HCT116 (cell line): ENCODE results near the gene NTSR1. TPM values are rescaled to one million over a fixed set of nuclear protein-coding genes. Genes with fewer than 3 reads are reported as not detected.

ENCODE experiments used
- ATAC-seq: fragments of 200-7000 bp; cut with Tn5 transposase; 2 replicates; pipeline ENCODE4 v1.9.1; 2020; ENCODE audit warnings: mild to moderate bottlenecking, moderate library complexity
- Bru-seq: library from RNA; stranded (reverse); fragments of 400-500 nt; gene quantifications from one replicate; lab custom pipeline; 2021; lab: Mats Ljungman, UMichigan
- BruChase-seq, 2 experiments: library from RNA; stranded (reverse); fragments of 400-500 nt; gene quantifications; one replicate each; lab custom pipeline; 2021; lab: Mats Ljungman, UMichigan
- BruUV-seq: library from RNA; stranded (reverse); fragments of 400-500 nt; replicated peaks from 2 replicates; lab custom pipeline; 2021; lab: Mats Ljungman, UMichigan
- CTCF ChIA-PET: fragments of 300-600 bp; sonication (Branson Sonifier 250); formaldehyde crosslinking; loops from one replicate; lab custom pipeline; 2021; ENCODE audit warnings: antibody characterized with exemption; lab: Charles Lee
- POLR2A ChIA-PET: fragments of 300-600, 350-600 bp; sonication (Branson Sonifier 250); formaldehyde crosslinking; loops from one replicate; lab custom pipeline; 2021; ENCODE audit warnings: antibody characterized with exemption; lab: Charles Lee
- RAD21 ChIA-PET, 2 experiments: fragments of 300-600 bp; sonication (Branson Sonifier 250); formaldehyde crosslinking; loops; one replicate each; lab custom pipeline; 2023; ENCODE audit warnings: low total read pairs in 2 of 2; ENCODE audit not compliant: uncharacterized antibody in 2 of 2, unreplicated experiment in 2 of 2, low non-redundant PET in 1 of 2; lab: Charles Lee
- DNase-seq: peaks from one replicate; pipeline ENCODE4 v3.0.0-alpha.2; 2010; ENCODE audit warnings: low read depth, low spot score
- H2AFZ ChIP-seq: fragments of 200-600 bp; shearing (Covaris generic), sonication (generic); 2 replicates; pipeline ENCODE4 v1.6.1; 2017; ENCODE audit warnings: low read depth, mixed run types, mixed read lengths, antibody characterized with exemption, low read length; ENCODE audit not compliant: poor library complexity, severe bottlenecking
- H3K27ac ChIP-seq: 2 replicates; pipeline ENCODE4 v1.5.1; 2012; ENCODE audit warnings: low read depth, low read length
- H3K27me3 ChIP-seq: fragments of 200-600 bp; sonication (generic); 2 replicates; pipeline ENCODE4 v1.6.1; 2016; ENCODE audit warnings: mixed run types, low read length, mixed read lengths; ENCODE audit not compliant: insufficient read depth
- H3K36me3 ChIP-seq, 2 experiments: fragments of 200-500 bp in 1 of 2; fragments of 200-600 bp in 1 of 2; sonication (Bioruptor generic) in 1 of 2; sonication (generic) in 1 of 2; 2 replicates each; pipeline versions ENCODE4 v1.5.1 to v1.6.1; 2014 to 2016; ENCODE audit warnings: low read length in 2 of 2, inconsistent platforms in 1 of 2, mixed read lengths in 1 of 2, mixed run types in 1 of 2; ENCODE audit not compliant: insufficient read depth in 2 of 2, control insufficient read depth in 1 of 2
- H3K4me1 ChIP-seq, 2 experiments: fragments of 200-600 bp in 1 of 2; sonication (generic) in 1 of 2; 2 replicates each; pipeline versions ENCODE4 v1.5.1 to v1.6.1; 2012 to 2017; ENCODE audit warnings: low read length in 2 of 2, inconsistent platforms in 1 of 2, mild to moderate bottlenecking in 1 of 2, mixed read lengths in 1 of 2, mixed run types in 1 of 2, moderate library complexity in 1 of 2; ENCODE audit not compliant: insufficient read depth in 2 of 2, control insufficient read depth in 1 of 2
- H3K4me2 ChIP-seq: fragments of 200-600 bp; sonication (generic); 2 replicates; pipeline ENCODE4 v1.6.1; 2017; ENCODE audit warnings: mixed run types, low read length, mixed read lengths
- H3K4me3 ChIP-seq, 2 experiments: fragments of 200-600 bp in 1 of 2; sonication (generic) in 1 of 2; replicated peaks in 1 of 2; 2 replicates each; pipeline ENCODE4 v1.5.1; 2011 to 2016; ENCODE audit warnings: low read length in 2 of 2, control low read depth in 1 of 2, low read depth in 1 of 2, mild to moderate bottlenecking in 1 of 2, mixed read lengths in 1 of 2, mixed run types in 1 of 2
- H3K79me2 ChIP-seq: fragments of 200-600 bp; sonication (generic); 2 replicates; pipeline ENCODE4 v1.6.1; 2017; ENCODE audit warnings: mild to moderate bottlenecking, mixed run types, low read length, moderate library complexity, mixed read lengths; ENCODE audit not compliant: insufficient read depth
- H3K9ac ChIP-seq: fragments of 200-600 bp; sonication (generic); 2 replicates; pipeline ENCODE4 v1.6.1; 2016; ENCODE audit warnings: low read length, mixed read lengths
- H3K9me2 ChIP-seq: fragments of 200-600 bp; sonication (generic), shearing (Covaris generic); 2 replicates; pipeline ENCODE4 v1.6.1; 2017; ENCODE audit warnings: mixed run types, mild to moderate bottlenecking, moderate library complexity; ENCODE audit not compliant: insufficient read depth
- H3K9me3 ChIP-seq, 2 experiments: fragments of 200-500 bp in 1 of 2; fragments of 200-600 bp in 1 of 2; sonication (Bioruptor generic) in 1 of 2; sonication (generic) in 1 of 2; 2 replicates each; pipeline ENCODE4 v1.6.1; 2014 to 2017; ENCODE audit warnings: low read length in 2 of 2, mixed read lengths in 2 of 2, inconsistent platforms in 1 of 2, low read depth in 1 of 2, mild to moderate bottlenecking in 1 of 2, mixed run types in 1 of 2, moderate library complexity in 1 of 2; ENCODE audit not compliant: control insufficient read depth in 1 of 2, insufficient read depth in 1 of 2
- H4K20me1 ChIP-seq: fragments of 200-600 bp; sonication (generic), shearing (Covaris generic); 2 replicates; pipeline ENCODE4 v1.6.1; 2017; ENCODE audit warnings: mixed run types, mild to moderate bottlenecking, moderate library complexity; ENCODE audit not compliant: insufficient read depth
- ATF3 ChIP-seq: IDR thresholded peaks from 2 replicates; pipeline ENCODE4 v1.6.1; 2012
- CEBPB ChIP-seq: IDR thresholded peaks from 2 replicates; pipeline ENCODE4 v1.6.1; 2012; ENCODE audit warnings: low read depth
- EGR1 ChIP-seq: IDR thresholded peaks from 2 replicates; pipeline ENCODE4 v1.6.1; 2012; ENCODE audit warnings: low read depth
- ELF1 ChIP-seq: IDR thresholded peaks from 2 replicates; pipeline ENCODE4 v1.6.1; 2012; ENCODE audit warnings: low read depth, borderline replicate concordance
- EZH2 ChIP-seq: fragments of 200-600 bp; sonication (generic); IDR thresholded peaks from 2 replicates; pipeline ENCODE4 v1.6.1; 2017; ENCODE audit warnings: antibody characterized with exemption, mixed run types
- FOSL1 ChIP-seq: IDR thresholded peaks from 2 replicates; pipeline ENCODE4 v1.6.1; 2012; ENCODE audit warnings: low read depth
- JUND ChIP-seq: IDR thresholded peaks from 2 replicates; pipeline ENCODE4 v1.6.1; 2012
- MAX ChIP-seq: IDR thresholded peaks from 2 replicates; pipeline ENCODE4 v1.6.1; 2012
- POLR2A ChIP-seq: IDR thresholded peaks from 2 replicates; pipeline ENCODE4 v1.7.0; 2011; ENCODE audit warnings: borderline replicate concordance; ENCODE audit not compliant: insufficient read depth, insufficient read length; ENCODE audit errors: extremely low read depth
- POLR2AphosphoS5 ChIP-seq: IDR thresholded peaks from 2 replicates; pipeline ENCODE4 v1.6.1; 2011; ENCODE audit warnings: mild to moderate bottlenecking, low read depth, low read length, moderate library complexity
- RAD21 ChIP-seq: IDR thresholded peaks from 2 replicates; pipeline ENCODE4 v1.6.1; 2012; ENCODE audit warnings: low read depth, mild to moderate bottlenecking
- SIN3A ChIP-seq: IDR thresholded peaks from 2 replicates; pipeline ENCODE4 v1.6.1; 2012; ENCODE audit warnings: low read depth
- SP1 ChIP-seq: IDR thresholded peaks from 2 replicates; pipeline ENCODE4 v1.6.1; 2012; ENCODE audit warnings: low read depth
- SRF ChIP-seq: IDR thresholded peaks from 2 replicates; pipeline ENCODE4 v1.6.1; 2012; ENCODE audit warnings: low read depth
- TCF7L2 ChIP-seq: IDR thresholded peaks from 2 replicates; pipeline ENCODE4 v1.7.0; 2011; ENCODE audit warnings: borderline replicate concordance, inconsistent platforms; ENCODE audit not compliant: insufficient read depth, insufficient read length; ENCODE audit errors: extremely low read depth
- YY1 ChIP-seq: IDR thresholded peaks from 2 replicates; pipeline ENCODE4 v1.6.1; 2011; ENCODE audit warnings: low read length, low read depth, moderate library complexity, mild to moderate bottlenecking; ENCODE audit not compliant: insufficient replicate concordance; ENCODE audit errors: extremely low read depth
- ZFX ChIP-seq: fragments of 450-650 bp; IDR thresholded peaks from 2 replicates; pipeline ENCODE4 v1.6.1; 2017
- ZNF274 ChIP-seq: fragments of 200-500 bp; sonication (Bioruptor generic); IDR thresholded peaks from 2 replicates; pipeline ENCODE4 v1.6.1; 2014; ENCODE audit warnings: mild to moderate bottlenecking, low read depth, low read length, inconsistent platforms
- intact Hi-C: fragments of 100-400 bp; cut with micrococcal nuclease; formaldehyde crosslinking; loops from 2 replicates; pipeline ENCODE4 v1.10.0; 2022
- long read RNA-seq: library from polyadenylated mRNA; unstranded; transcript quantifications from one replicate; pipeline ENCODE4 v2.0.0, GENCODE V29; 2021; ENCODE audit not compliant: unreplicated experiment
- polyA plus RNA-seq: library from polyadenylated mRNA; unstranded; fragments of >200 nt; gene quantifications from 2 replicates; pipeline ENCODE4 v1.2.1, GENCODE V29; 2012; ENCODE audit warnings: missing spikeins
- total RNA-seq: library from RNA; stranded (reverse); gene quantifications from one replicate; pipeline ENCODE4 v1.2.1, GENCODE V29; 2021; ENCODE audit not compliant: unreplicated experiment
- TF ChIP-seq, protein P1 (sequence below): IDR thresholded peaks from 2 replicates; pipeline ENCODE4 v1.6.1; 2012; ENCODE audit warnings: low read depth

The NTSR1 gene
- total RNA-seq (187 TPM), Bru-seq, nascent RNA (percentile 98 among the genes with signal in this experiment), BruChase-seq, experiment 1, labeled RNA remaining after a 6-hour chase (percentile 98 among the genes with signal in this experiment), BruChase-seq, experiment 2, labeled RNA remaining after a 2-hour chase (percentile 99 among the genes with signal in this experiment)
- polyA plus RNA-seq, result 139 and 172 TPM in 2 replicates
- long read RNA-seq, full-length matches to known transcripts, result 20 of 168 reads
- long read RNA-seq, partial matches to known transcripts, result 101 of 168 reads
- long read RNA-seq, other reads (novel, unspliced or antisense), result 47 of 168 reads

DNA sequence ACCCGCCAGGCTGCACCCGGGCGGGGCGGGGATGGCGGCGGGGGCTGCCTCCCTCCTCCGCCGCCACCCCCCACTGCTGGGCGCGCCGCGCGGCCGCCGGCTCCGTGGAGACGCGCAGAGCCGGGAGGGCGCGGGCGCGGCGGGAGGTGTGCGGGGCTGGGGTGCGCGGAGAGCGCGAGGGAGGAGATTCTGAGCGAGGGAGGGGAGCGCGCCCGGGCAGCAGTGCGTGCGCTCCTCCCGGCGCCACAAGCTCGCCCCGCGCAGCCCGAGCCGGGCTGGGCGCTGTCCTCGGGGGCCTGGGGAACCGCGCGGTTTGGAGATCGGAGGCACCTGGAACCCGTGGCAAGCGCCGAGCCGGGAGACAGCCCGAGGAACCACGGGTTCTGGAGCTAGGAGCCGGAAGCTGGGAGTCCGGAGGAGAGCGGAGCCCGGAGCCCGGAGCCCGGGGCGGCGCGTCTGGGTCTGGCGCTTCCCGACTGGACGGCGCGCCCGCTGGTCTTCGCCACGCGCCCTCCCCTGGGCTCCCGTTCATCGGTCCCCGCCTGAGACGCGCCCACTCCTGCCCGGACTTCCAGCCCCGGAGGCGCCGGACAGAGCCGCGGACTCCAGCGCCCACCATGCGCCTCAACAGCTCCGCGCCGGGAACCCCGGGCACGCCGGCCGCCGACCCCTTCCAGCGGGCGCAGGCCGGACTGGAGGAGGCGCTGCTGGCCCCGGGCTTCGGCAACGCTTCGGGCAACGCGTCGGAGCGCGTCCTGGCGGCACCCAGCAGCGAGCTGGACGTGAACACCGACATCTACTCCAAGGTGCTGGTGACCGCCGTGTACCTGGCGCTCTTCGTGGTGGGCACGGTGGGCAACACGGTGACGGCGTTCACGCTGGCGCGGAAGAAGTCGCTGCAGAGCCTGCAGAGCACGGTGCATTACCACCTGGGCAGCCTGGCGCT is at the start of gene NTSR1:
Gene NTSR1, plus strand, starts transcription at position 246 of the 946 bp plus-strand sequence. Its CDS starts 372 bp downstream, at position 618.
- peaks cover 77% of the 10 kb centered on the region for H3K79me2 ChIP-seq
- H3K27ac ChIP-seq, result peak within 1 kb of the TSS; percentile 100
- peak; percentile 39 for ATAC-seq
- RAD21 ChIA-PET, result interaction anchor here in 1 of 2 experiments (1.1 to 1.8 kb wide), 2 partner anchors 32 to 82 kb away, joined by 4 to 6 read pairs; no protein-coding TSS in a partner anchor
- H4K20me1 ChIP-seq, result peaks cover 7% of the 10 kb centered on the region; the same call in 1 of the 2 replicates
- intact Hi-C loops, result loop anchor here (2.0 kb wide), 1 partner anchor 26 kb away; no protein-coding TSS in a partner anchor
- peaks cover 4 to 40% of the 10 kb centered on the region in 2 experiments; a peak in 3 of 4 replicates for H3K36me3 ChIP-seq
- no peaks in the 10 kb centered on the region for H3K9me3 ChIP-seq
- DNase-seq, result no peak
- peak within 1 kb of the TSS; percentile 91 for H3K9ac ChIP-seq
- H2AFZ ChIP-seq, result no peak within 1 kb of the TSS
- peak within 1 kb of the TSS; percentile 96 to 99 for H3K4me3 ChIP-seq
- POLR2A ChIA-PET, result interaction anchor here (1.1 to 2.8 kb wide), 4 partner anchors 10 to 31 kb away, joined by 4 to 14 read pairs (median 10); no protein-coding TSS in a partner anchor
- H3K9me2 ChIP-seq, result no peaks in the 10 kb centered on the region
- no peaks in the 10 kb centered on the region for H3K27me3 ChIP-seq
- peaks cover 55 to 78% of the 10 kb centered on the region in 2 experiments for H3K4me1 ChIP-seq
- H3K4me2 ChIP-seq, result peak within 1 kb of the TSS; percentile 98
- CTCF ChIA-PET, result no interaction called here
- no TSS peak for BruUV-seq
- no peak for TF ChIP-seq TCF7L2
- TF ChIP-seq SIN3A, result no peak
- TF ChIP-seq EZH2, result no peak
- TF ChIP-seq ELF1, result no peak
- no peak for TF ChIP-seq CEBPB
- no peak for TF ChIP-seq EGR1
- TF ChIP-seq POLR2A, result peak; percentile 18
- 0 out of 2 replicates have a peak, but pooled peaks have one; percentile 44 for TF ChIP-seq POLR2AphosphoS5
- TF ChIP-seq JUND, result no peak
- no peak for TF ChIP-seq YY1
- no peak for TF ChIP-seq ZNF274
- no peak for TF ChIP-seq RAD21
- TF ChIP-seq SP1, result no peak
- TF ChIP-seq FOSL1, result no peak
- no peak for TF ChIP-seq MAX
- TF ChIP-seq, protein P1, sequence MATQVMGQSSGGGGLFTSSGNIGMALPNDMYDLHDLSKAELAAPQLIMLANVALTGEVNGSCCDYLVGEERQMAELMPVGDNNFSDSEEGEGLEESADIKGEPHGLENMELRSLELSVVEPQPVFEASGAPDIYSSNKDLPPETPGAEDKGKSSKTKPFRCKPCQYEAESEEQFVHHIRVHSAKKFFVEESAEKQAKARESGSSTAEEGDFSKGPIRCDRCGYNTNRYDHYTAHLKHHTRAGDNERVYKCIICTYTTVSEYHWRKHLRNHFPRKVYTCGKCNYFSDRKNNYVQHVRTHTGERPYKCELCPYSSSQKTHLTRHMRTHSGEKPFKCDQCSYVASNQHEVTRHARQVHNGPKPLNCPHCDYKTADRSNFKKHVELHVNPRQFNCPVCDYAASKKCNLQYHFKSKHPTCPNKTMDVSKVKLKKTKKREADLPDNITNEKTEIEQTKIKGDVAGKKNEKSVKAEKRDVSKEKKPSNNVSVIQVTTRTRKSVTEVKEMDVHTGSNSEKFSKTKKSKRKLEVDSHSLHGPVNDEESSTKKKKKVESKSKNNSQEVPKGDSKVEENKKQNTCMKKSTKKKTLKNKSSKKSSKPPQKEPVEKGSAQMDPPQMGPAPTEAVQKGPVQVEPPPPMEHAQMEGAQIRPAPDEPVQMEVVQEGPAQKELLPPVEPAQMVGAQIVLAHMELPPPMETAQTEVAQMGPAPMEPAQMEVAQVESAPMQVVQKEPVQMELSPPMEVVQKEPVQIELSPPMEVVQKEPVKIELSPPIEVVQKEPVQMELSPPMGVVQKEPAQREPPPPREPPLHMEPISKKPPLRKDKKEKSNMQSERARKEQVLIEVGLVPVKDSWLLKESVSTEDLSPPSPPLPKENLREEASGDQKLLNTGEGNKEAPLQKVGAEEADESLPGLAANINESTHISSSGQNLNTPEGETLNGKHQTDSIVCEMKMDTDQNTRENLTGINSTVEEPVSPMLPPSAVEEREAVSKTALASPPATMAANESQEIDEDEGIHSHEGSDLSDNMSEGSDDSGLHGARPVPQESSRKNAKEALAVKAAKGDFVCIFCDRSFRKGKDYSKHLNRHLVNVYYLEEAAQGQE, result no peak
- no peak for TF ChIP-seq ATF3
- 0 out of 2 replicates have a peak, but pooled peaks have one; percentile 18 for TF ChIP-seq ZFX
- no peak for TF ChIP-seq SRF
